HL-60 (cell line): ENCODE results near the gene FAM83G.

Experiments
- DNase-seq, 2 experiments: peaks; one replicate each; pipeline ENCODE4 v3.0.0-alpha.2; 2010 to 2020; ENCODE audit warnings: low read depth in 1 of 2, low spot score in 1 of 2
- H3K27ac ChIP-seq: fragments of 250-450 bp; sonication (Bioruptor Pico); replicated peaks from 2 replicates; pipeline ENCODE4 v1.5.1; 2020; ENCODE audit warnings: mild to moderate bottlenecking, moderate library complexity
- H3K27me3 ChIP-seq: fragments of 250-450 bp; sonication (Bioruptor Pico); 2 replicates; pipeline ENCODE4 v1.5.1; 2021; ENCODE audit warnings: mild to moderate bottlenecking, moderate library complexity; ENCODE audit not compliant: insufficient read depth, poor library complexity, severe bottlenecking
- H3K4me3 ChIP-seq: replicated peaks from 2 replicates; pipeline ENCODE4 v1.5.1; 2011; ENCODE audit warnings: mild to moderate bottlenecking, control low read depth, low read length; ENCODE audit not compliant: insufficient read depth
- GABPA ChIP-seq: IDR thresholded peaks from 2 replicates; pipeline ENCODE4 v1.6.1; 2012; ENCODE audit warnings: low read depth
- POLR2AphosphoS5 ChIP-seq: IDR thresholded peaks from 2 replicates; pipeline ENCODE4 v1.6.1; 2012; ENCODE audit warnings: low read depth
- SPI1 ChIP-seq: IDR thresholded peaks from 2 replicates; pipeline ENCODE4 v1.6.1; 2012; ENCODE audit warnings: low read depth, mild to moderate bottlenecking, borderline replicate concordance
- TF ChIP-seq, protein P1 (sequence below): IDR thresholded peaks from one replicate; pipeline ENCODE4 v1.5.1; 2011; ENCODE audit warnings: low read length, control low read depth, inconsistent platforms; ENCODE audit not compliant: insufficient read depth
- TF ChIP-seq, protein P2 (sequence below): IDR thresholded peaks from 2 replicates; pipeline ENCODE4 v1.6.1; 2012; ENCODE audit warnings: low read depth; ENCODE audit not compliant: insufficient replicate concordance

Gene FAM83G

DNA sequence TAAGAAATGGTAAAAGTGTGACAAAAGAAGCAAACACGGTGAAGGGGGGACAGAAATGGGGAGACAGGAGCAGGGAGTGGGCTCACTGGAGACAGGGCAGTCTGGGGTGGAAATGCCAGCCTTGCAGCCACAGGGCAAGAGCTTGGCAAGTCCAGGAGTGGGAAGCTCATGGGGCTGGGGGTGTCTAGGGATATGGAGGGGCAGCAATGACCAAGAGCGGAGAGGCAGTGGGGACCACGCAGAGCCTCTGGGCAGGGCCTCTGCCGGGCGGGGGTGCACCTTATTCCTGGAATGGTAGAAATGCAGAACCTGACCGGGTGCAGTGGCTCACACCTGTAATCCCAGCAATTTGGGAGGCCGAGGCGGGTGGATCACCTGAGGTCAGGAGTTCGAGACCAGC lies 40.0 kb downstream of the FAM83G start:
- no peak overlapping the region for H3K27ac ChIP-seq
- no peak overlapping the region for H3K4me3 ChIP-seq
- no peaks in the 10 kb centered on the region for H3K27me3 ChIP-seq
- no peak for DNase-seq
- TF ChIP-seq GABPA (no peak), POLR2AphosphoS5 (no peak), SPI1 (no peak)
- TF ChIP-seq, protein P1, sequence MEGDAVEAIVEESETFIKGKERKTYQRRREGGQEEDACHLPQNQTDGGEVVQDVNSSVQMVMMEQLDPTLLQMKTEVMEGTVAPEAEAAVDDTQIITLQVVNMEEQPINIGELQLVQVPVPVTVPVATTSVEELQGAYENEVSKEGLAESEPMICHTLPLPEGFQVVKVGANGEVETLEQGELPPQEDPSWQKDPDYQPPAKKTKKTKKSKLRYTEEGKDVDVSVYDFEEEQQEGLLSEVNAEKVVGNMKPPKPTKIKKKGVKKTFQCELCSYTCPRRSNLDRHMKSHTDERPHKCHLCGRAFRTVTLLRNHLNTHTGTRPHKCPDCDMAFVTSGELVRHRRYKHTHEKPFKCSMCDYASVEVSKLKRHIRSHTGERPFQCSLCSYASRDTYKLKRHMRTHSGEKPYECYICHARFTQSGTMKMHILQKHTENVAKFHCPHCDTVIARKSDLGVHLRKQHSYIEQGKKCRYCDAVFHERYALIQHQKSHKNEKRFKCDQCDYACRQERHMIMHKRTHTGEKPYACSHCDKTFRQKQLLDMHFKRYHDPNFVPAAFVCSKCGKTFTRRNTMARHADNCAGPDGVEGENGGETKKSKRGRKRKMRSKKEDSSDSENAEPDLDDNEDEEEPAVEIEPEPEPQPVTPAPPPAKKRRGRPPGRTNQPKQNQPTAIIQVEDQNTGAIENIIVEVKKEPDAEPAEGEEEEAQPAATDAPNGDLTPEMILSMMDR: no peak
- TF ChIP-seq, protein P2, sequence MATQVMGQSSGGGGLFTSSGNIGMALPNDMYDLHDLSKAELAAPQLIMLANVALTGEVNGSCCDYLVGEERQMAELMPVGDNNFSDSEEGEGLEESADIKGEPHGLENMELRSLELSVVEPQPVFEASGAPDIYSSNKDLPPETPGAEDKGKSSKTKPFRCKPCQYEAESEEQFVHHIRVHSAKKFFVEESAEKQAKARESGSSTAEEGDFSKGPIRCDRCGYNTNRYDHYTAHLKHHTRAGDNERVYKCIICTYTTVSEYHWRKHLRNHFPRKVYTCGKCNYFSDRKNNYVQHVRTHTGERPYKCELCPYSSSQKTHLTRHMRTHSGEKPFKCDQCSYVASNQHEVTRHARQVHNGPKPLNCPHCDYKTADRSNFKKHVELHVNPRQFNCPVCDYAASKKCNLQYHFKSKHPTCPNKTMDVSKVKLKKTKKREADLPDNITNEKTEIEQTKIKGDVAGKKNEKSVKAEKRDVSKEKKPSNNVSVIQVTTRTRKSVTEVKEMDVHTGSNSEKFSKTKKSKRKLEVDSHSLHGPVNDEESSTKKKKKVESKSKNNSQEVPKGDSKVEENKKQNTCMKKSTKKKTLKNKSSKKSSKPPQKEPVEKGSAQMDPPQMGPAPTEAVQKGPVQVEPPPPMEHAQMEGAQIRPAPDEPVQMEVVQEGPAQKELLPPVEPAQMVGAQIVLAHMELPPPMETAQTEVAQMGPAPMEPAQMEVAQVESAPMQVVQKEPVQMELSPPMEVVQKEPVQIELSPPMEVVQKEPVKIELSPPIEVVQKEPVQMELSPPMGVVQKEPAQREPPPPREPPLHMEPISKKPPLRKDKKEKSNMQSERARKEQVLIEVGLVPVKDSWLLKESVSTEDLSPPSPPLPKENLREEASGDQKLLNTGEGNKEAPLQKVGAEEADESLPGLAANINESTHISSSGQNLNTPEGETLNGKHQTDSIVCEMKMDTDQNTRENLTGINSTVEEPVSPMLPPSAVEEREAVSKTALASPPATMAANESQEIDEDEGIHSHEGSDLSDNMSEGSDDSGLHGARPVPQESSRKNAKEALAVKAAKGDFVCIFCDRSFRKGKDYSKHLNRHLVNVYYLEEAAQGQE: no peak

DNA sequence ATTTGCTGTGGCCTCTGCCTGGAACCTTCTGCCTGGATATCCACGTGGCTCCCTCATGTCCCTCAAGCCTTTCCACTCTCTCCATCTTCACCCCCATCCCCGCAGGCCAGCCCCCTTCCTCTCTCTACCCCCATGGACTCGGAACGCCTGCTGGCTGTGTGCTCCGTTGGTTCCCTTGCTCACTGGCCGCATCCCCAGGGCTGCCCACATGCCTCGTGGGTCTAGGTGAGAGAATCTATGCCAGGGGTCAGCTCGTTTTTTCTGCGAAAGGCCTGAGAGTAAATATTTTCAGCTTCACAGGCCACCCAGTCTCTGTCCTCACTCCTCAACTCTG lies 40.6 kb downstream of the FAM83G start:
- no peak for TF ChIP-seq GABPA
- TF ChIP-seq, protein P1: no peak
- TF ChIP-seq SPI1: no peak
- TF ChIP-seq, protein P2: no peak
- TF ChIP-seq POLR2AphosphoS5: no peak
- no peaks in the 10 kb centered on the region for H3K27me3 ChIP-seq
- DNase-seq: no peak

DNA sequence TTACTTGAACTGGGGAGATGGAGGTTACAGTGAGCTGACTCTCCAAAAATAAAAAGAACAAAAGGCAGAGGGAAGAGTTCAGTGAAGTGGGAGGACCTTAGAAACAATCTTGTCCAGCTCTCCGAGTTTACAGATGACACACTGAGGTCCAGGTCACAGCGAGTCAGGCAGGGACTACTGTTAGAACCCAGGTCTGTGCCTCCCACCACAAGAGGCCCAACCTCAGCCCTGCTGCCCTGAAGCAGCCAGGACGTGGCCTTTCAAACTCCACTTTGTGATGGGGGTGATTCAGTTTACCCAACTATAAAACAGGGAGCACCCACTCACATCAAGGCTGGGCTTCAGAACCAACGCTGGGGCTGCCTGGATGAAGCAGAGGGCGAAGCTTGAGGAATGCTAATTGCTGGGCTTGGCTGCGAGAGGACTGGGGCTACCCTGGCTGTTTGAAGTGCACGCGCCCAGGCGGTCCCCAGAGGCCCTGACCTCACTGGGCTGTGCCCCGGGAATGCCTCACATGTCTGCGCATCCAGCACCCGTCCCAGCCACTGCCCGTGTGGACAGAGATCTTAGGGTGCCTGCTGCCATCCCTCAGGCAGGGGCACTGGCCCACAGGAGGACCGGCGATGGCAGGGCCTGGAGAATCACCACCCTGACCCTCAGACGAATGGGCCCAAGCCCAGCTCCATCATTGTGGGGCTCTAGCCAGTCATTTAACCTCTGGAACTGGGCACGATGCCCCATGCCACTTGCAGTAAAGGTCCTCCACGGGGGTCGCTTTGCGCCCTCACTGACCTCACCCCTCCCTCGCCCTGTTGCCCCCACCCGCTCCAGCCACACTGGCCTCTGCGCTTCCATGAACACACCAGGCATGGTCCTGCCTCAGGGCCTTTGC lies 41.2 kb downstream of the FAM83G start:
- DNase-seq: no peak
- no peak overlapping the region for H3K4me3 ChIP-seq
- H3K27ac ChIP-seq: no peak overlapping the region
- TF ChIP-seq, protein P2: no peak
- TF ChIP-seq POLR2AphosphoS5 (no peak), GABPA (no peak), SPI1 (no peak)
- TF ChIP-seq, protein P1: no peak
- H3K27me3 ChIP-seq: no peaks in the 10 kb centered on the region

More for the DNA sequence above, 40.6 kb downstream of the FAM83G start:
- Histone ChIP-seq H3K4me3 (no peak overlapping the region), H3K27ac (no peak overlapping the region)
